K562 (cell line): ENCODE data around the gene ZSWIM4. TPM values are rescaled to one million over a fixed set of nuclear protein-coding genes. Genes with fewer than 3 reads are reported as not detected.
A peak's percentile ranks its signal among the peaks of the same experiment; 100 is the strongest.

Source experiments
- ELF4 ChIP-seq: fragments of 450-650 bp; formaldehyde crosslinking; IDR thresholded peaks from 2 replicates; pipeline ENCODE4 v1.4.0; 2022; ENCODE audit warnings: missing genetic modification characterization
- FOXK1 ChIP-seq: sonication (generic); formaldehyde crosslinking; IDR thresholded peaks from 2 replicates; pipeline ENCODE4 v1.8.0; 2022; ENCODE audit warnings: missing genetic modification reagents, mild to moderate bottlenecking, borderline replicate concordance
- GATA2 ChIP-seq: sonication (generic); formaldehyde crosslinking; IDR thresholded peaks from 2 replicates; pipeline ENCODE4 v1.4.0; 2020; ENCODE audit warnings: mild to moderate bottlenecking, missing genetic modification reagents
- HOXB6 ChIP-seq: fragments of 250-450 bp; sonication (Bioruptor Pico); IDR thresholded peaks from 2 replicates; pipeline ENCODE4 v1.5.1; 2022; ENCODE audit warnings: mild to moderate bottlenecking, borderline replicate concordance
- ILF3 ChIP-seq: fragments of 450-650 bp; IDR thresholded peaks from 2 replicates; pipeline ENCODE4 v1.6.1; 2018; ENCODE audit warnings: antibody characterized with exemption, mild to moderate bottlenecking, moderate library complexity, borderline replicate concordance
- MLX ChIP-seq, 2 experiments: fragments of 450-650 bp in 1 of 2; sonication (generic) in 1 of 2; formaldehyde crosslinking; conservative IDR thresholded peaks; 2 replicates each; pipeline versions ENCODE4 v1.4.0 to v1.8.1; 2020 to 2022; ENCODE audit warnings: mild to moderate bottlenecking in 1 of 2, missing genetic modification reagents in 1 of 2
- MXI1 ChIP-seq: IDR thresholded peaks from 2 replicates; pipeline ENCODE4 v1.6.1; 2011; ENCODE audit warnings: low read depth, mild to moderate bottlenecking, improper control_type of control experiment, low read length
- NBN ChIP-seq: fragments of 450-650 bp; IDR thresholded peaks from 2 replicates; pipeline ENCODE4 v1.6.1; 2016; ENCODE audit warnings: low read depth, mild to moderate bottlenecking
- ZC3H11A ChIP-seq: IDR thresholded peaks from 2 replicates; pipeline ENCODE4 v1.6.1; 2012; ENCODE audit warnings: low read depth, low read length, improper control_type of control experiment
- ZNF23 ChIP-seq: fragments of 250-450 bp; sonication (Bioruptor Pico); IDR thresholded peaks from 2 replicates; pipeline ENCODE4 v1.4.0; 2020; ENCODE audit warnings: mild to moderate bottlenecking
- ZNF583 ChIP-seq: fragments of 250-450 bp; sonication (Bioruptor Pico); IDR thresholded peaks from 2 replicates; pipeline ENCODE4 v1.4.0; 2020
- polyA plus RNA-seq, 8 experiments: library from polyadenylated mRNA; depleted of rRNA in 4 of 8; stranded (reverse) in 5 of 8; unstranded in 3 of 8; fragments of >200 nt; fragmentation: Nextera tagmentation in 2 of 8; fragmentation: Illumina TruSeq in 1 of 8; extraction: Ambion mirVana in 2 of 8; extraction: Trizol in 1 of 8; gene quantifications; 2 replicates each; pipeline versions ENCODE4 v1.2.1 to v1.2.3, GENCODE V29; 2011 to 2014; ENCODE audit warnings: inconsistent platforms in 1 of 8, missing spikeins in 1 of 8
- total RNA-seq, 7 experiments: library from RNA; depleted of rRNA in 6 of 7; stranded (reverse); fragments of >200 nt in 6 of 7; fragmentation: Illumina TruSeq in 2 of 7; extraction: Trizol in 2 of 7; gene quantifications; 2 replicates each; pipeline versions ENCODE4 v1.2.1 to v1.2.3, GENCODE V29; 2011 to 2021; ENCODE audit warnings: low replicate concordance in 1 of 7
- TF ChIP-seq, protein P1 (sequence below): fragments of 450-650 bp; IDR thresholded peaks from 2 replicates; pipeline ENCODE4 v1.6.1; 2017; ENCODE audit warnings: mild to moderate bottlenecking, moderate library complexity
- TF ChIP-seq, protein P2 (sequence below), 2 experiments: fragments of 150-350 bp in 1 of 2; IDR thresholded peaks; 2 replicates each; pipeline ENCODE4 v1.6.1; 2012 to 2016; ENCODE audit warnings: low read depth in 2 of 2, low read length in 2 of 2, mild to moderate bottlenecking in 1 of 2, moderate library complexity in 1 of 2
- TF ChIP-seq, protein P3 (sequence below): IDR thresholded peaks from 2 replicates; pipeline ENCODE4 v1.6.1; 2012; ENCODE audit warnings: low read depth, low read length, improper control_type of control experiment, borderline replicate concordance
- TF ChIP-seq, protein P4 (sequence below): fragments of 450-650 bp; IDR thresholded peaks from 2 replicates; pipeline ENCODE4 v1.6.1; 2018; ENCODE audit warnings: mild to moderate bottlenecking, low read depth; ENCODE audit not compliant: partially characterized antibody

ZSWIM4 gene
- total and polyA plus RNA-seq, 9 of the 15 experiments (the other 6 are each of a cell fraction or from before 2014, with no cell fraction given), result 0.25 to 3.7 (median 0.79) TPM; not detected in 2

GRCh38 chr19:13861714-13862531 is 66.7 kb downstream of the ZSWIM4 start (continued):
- TF ChIP-seq MLX (CRISPR knock-in tag; conservative IDR thresholded peaks at IDR 0.05), result no peak
- no peak for TF ChIP-seq ZC3H11A
- no peak for TF ChIP-seq ILF3
- TF ChIP-seq NBN, result peak; percentile 39; the same call in 1 of the 2 replicates
- TF ChIP-seq ZNF23 (CRISPR knock-in tag), result no peak
- no peak for TF ChIP-seq HOXB6
- no peak for TF ChIP-seq ZNF583 (CRISPR knock-in tag)
- TF ChIP-seq, protein P1, sequence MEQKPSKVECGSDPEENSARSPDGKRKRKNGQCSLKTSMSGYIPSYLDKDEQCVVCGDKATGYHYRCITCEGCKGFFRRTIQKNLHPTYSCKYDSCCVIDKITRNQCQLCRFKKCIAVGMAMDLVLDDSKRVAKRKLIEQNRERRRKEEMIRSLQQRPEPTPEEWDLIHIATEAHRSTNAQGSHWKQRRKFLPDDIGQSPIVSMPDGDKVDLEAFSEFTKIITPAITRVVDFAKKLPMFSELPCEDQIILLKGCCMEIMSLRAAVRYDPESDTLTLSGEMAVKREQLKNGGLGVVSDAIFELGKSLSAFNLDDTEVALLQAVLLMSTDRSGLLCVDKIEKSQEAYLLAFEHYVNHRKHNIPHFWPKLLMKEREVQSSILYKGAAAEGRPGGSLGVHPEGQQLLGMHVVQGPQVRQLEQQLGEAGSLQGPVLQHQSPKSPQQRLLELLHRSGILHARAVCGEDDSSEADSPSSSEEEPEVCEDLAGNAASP, result no peak
- no peak for TF ChIP-seq GATA2 (CRISPR knock-in tag)
- TF ChIP-seq ELF4 (CRISPR knock-in tag), result no peak
- no peak for TF ChIP-seq FOXK1
- TF ChIP-seq, protein P2, sequence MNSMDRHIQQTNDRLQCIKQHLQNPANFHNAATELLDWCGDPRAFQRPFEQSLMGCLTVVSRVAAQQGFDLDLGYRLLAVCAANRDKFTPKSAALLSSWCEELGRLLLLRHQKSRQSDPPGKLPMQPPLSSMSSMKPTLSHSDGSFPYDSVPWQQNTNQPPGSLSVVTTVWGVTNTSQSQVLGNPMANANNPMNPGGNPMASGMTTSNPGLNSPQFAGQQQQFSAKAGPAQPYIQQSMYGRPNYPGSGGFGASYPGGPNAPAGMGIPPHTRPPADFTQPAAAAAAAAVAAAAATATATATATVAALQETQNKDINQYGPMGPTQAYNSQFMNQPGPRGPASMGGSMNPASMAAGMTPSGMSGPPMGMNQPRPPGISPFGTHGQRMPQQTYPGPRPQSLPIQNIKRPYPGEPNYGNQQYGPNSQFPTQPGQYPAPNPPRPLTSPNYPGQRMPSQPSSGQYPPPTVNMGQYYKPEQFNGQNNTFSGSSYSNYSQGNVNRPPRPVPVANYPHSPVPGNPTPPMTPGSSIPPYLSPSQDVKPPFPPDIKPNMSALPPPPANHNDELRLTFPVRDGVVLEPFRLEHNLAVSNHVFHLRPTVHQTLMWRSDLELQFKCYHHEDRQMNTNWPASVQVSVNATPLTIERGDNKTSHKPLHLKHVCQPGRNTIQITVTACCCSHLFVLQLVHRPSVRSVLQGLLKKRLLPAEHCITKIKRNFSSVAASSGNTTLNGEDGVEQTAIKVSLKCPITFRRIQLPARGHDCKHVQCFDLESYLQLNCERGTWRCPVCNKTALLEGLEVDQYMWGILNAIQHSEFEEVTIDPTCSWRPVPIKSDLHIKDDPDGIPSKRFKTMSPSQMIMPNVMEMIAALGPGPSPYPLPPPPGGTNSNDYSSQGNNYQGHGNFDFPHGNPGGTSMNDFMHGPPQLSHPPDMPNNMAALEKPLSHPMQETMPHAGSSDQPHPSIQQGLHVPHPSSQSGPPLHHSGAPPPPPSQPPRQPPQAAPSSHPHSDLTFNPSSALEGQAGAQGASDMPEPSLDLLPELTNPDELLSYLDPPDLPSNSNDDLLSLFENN (IDR thresholded peaks at IDR 0.05; ENCODE audit: low read depth in 2 of 2, low read length in 2 of 2), result 0 out of 4 replicates have a peak, but pooled peaks of 1 of the 2 experiments have one; percentile 10
- TF ChIP-seq MXI1, result no peak
- TF ChIP-seq, protein P3, sequence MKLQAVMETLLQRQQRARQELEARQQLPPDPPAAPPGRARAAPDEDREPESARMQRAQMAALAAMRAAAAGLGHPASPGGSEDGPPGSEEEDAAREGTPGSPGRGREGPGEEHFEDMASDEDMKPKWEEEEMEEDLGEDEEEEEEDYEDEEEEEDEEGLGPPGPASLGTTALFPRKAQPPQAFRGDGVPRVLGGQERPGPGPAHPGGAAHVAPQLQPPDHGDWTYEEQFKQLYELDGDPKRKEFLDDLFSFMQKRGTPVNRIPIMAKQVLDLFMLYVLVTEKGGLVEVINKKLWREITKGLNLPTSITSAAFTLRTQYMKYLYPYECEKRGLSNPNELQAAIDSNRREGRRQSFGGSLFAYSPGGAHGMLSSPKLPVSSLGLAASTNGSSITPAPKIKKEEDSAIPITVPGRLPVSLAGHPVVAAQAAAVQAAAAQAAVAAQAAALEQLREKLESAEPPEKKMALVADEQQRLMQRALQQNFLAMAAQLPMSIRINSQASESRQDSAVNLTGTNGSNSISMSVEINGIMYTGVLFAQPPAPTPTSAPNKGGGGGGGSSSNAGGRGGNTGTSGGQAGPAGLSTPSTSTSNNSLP, result no peak
- TF ChIP-seq, protein P4, sequence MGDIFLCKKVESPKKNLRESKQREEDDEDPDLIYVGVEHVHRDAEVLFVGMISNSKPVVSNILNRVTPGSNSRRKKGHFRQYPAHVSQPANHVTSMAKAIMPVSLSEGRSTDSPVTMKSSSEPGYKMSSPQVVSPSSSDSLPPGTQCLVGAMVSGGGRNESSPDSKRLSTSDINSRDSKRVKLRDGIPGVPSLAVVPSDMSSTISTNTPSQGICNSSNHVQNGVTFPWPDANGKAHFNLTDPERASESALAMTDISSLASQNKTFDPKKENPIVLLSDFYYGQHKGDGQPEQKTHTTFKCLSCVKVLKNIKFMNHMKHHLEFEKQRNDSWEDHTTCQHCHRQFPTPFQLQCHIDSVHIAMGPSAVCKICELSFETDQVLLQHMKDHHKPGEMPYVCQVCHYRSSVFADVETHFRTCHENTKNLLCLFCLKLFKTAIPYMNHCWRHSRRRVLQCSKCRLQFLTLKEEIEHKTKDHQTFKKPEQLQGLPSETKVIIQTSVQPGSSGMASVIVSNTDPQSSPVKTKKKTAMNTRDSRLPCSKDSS, result no peak
